Measurements from ENCODE around the gene ADGRB3. TPM values are rescaled to one million over a fixed set of nuclear protein-coding genes. Genes with fewer than 3 reads are reported as not detected.

ADGRB3 gene
- total RNA-seq, 1 donor from 2014 or later, result 1.8 TPM

GRCh38 chr6:69343851-69344250, 708.8 kb downstream of the ADGRB3 start:
- H3K27ac Mint-ChIP-seq, result no peak overlapping the region
- no peak for DNase-seq (ENCODE audit: low spot score, unreplicated experiment)
- TF ChIP-seq CTCF (IDR thresholded peaks at IDR 0.05; ENCODE audit: unreplicated experiment), result no peak

GRCh38 chr6:69349771-69350170, 714.7 kb downstream of the ADGRB3 start:
- Mint-ChIP-seq H3K4me3 (ENCODE audit: low read depth) (no peak overlapping the region), H3K36me3 (ENCODE audit: insufficient read depth) (no peaks in the 10 kb centered on the region), H3K27ac (no peak overlapping the region), H3K9me3 (ENCODE audit: low read depth) (peaks cover 6% of the 10 kb centered on the region), H3K4me1 (ENCODE audit: low read depth) (no peaks in the 10 kb centered on the region), H3K27me3 (no peaks in the 10 kb centered on the region)
- DNase-seq (ENCODE audit: low spot score, unreplicated experiment), result no peak
- TF ChIP-seq CTCF (IDR thresholded peaks at IDR 0.05; ENCODE audit: unreplicated experiment), result no peak

More at GRCh38 chr6:69343851-69344250, 708.8 kb downstream of the ADGRB3 start:
- H3K4me3 Mint-ChIP-seq (ENCODE audit: low read depth), result no peak overlapping the region
- H3K4me1 Mint-ChIP-seq (ENCODE audit: low read depth), result no peaks in the 10 kb centered on the region
- H3K27me3 Mint-ChIP-seq, result no peaks in the 10 kb centered on the region
- H3K9me3 Mint-ChIP-seq (ENCODE audit: low read depth), result peaks cover 6% of the 10 kb centered on the region
- H3K36me3 Mint-ChIP-seq (ENCODE audit: insufficient read depth), result no peaks in the 10 kb centered on the region

- Mint-ChIP-seq H3K27me3 (no peaks in the 10 kb centered on the region), H3K36me3 (ENCODE audit: insufficient read depth) (no peaks in the 10 kb centered on the region), H3K27ac (no peak overlapping the region), H3K9me3 (ENCODE audit: low read depth) (no peaks in the 10 kb centered on the region), H3K4me3 (ENCODE audit: low read depth) (no peak overlapping the region), H3K4me1 (ENCODE audit: low read depth) (no peaks in the 10 kb centered on the region)
- no peak for DNase-seq (ENCODE audit: low spot score, unreplicated experiment)
- TF ChIP-seq CTCF (IDR thresholded peaks at IDR 0.05; ENCODE audit: unreplicated experiment), result no peak
These were observed 727.1 kb downstream of the ADGRB3 start for GRCh38 chr6:69362209-69362608.

- DNase-seq (ENCODE audit: low spot score, unreplicated experiment), result no peak
- Mint-ChIP-seq H3K4me3 (ENCODE audit: low read depth) (no peak overlapping the region), H3K9me3 (ENCODE audit: low read depth) (no peaks in the 10 kb centered on the region), H3K4me1 (ENCODE audit: low read depth) (no peaks in the 10 kb centered on the region), H3K36me3 (ENCODE audit: insufficient read depth) (no peaks in the 10 kb centered on the region), H3K27ac (no peak overlapping the region), H3K27me3 (peaks cover 3% of the 10 kb centered on the region)
- TF ChIP-seq CTCF (IDR thresholded peaks at IDR 0.05; ENCODE audit: unreplicated experiment), result no peak
These were observed 731.7 kb downstream of the ADGRB3 start for GRCh38 chr6:69366831-69367230.

GRCh38 chr6:69368613-69369012, 733.5 kb downstream of the ADGRB3 start:
- DNase-seq (ENCODE audit: low spot score, unreplicated experiment), result no peak
- H3K27ac Mint-ChIP-seq, result no peak overlapping the region
- TF ChIP-seq CTCF (IDR thresholded peaks at IDR 0.05; ENCODE audit: unreplicated experiment), result no peak
- H3K36me3 Mint-ChIP-seq (ENCODE audit: insufficient read depth), result no peaks in the 10 kb centered on the region
- no peaks in the 10 kb centered on the region for H3K9me3 Mint-ChIP-seq (ENCODE audit: low read depth)
- peaks cover 3% of the 10 kb centered on the region for H3K27me3 Mint-ChIP-seq
- H3K4me1 Mint-ChIP-seq (ENCODE audit: low read depth), result no peaks in the 10 kb centered on the region
- no peak overlapping the region for H3K4me3 Mint-ChIP-seq (ENCODE audit: low read depth)
